HepG2 (cell line): ENCODE measurements around the gene PLN. TPM values are rescaled to one million over a fixed set of nuclear protein-coding genes. Genes with fewer than 3 reads are reported as not detected.

ENCODE experiments used
- ATAC-seq: fragments of 200-7000 bp; cut with Tn5 transposase; 3 replicates; pipeline ENCODE4 v1.9.1; 2020; ENCODE audit warnings: mild to moderate bottlenecking, moderate library complexity
- BruUV-seq: library from RNA; stranded (reverse); fragments of 400-500 nt; replicated peaks from 2 replicates; lab custom pipeline; 2021; lab: Mats Ljungman, UMichigan
- CTCF ChIA-PET: fragments of 300-600 bp; formaldehyde crosslinking; extraction: SDS; loops from one replicate; lab custom pipeline; 2021; ENCODE audit warnings: low total read pairs, inconsistent platforms, low intra/inter-chr PET ratio; lab: Yijun Ruan, JAX
- POLR2A ChIA-PET: fragments of 350-600 bp; sonication (Branson Sonifier 250); formaldehyde crosslinking; loops from one replicate; lab custom pipeline; 2020; ENCODE audit warnings: antibody characterized with exemption, inconsistent platforms; lab: Yijun Ruan, JAX
- DNase-seq: peaks from one replicate; pipeline ENCODE4 v3.0.0-alpha.2; 2015; ENCODE audit warnings: low spot score
- FAIRE-seq: peaks from 3 replicates; lab custom pipeline; 2011; peaks lifted over from hg19 to GRCh38; lab: Jason Lieb, UNC
- H2AFZ ChIP-seq: one replicate; pipeline ENCODE4 v1.6.1; 2011; ENCODE audit warnings: low read length, inconsistent platforms
- H3K27ac ChIP-seq: fragments of 300-600 bp; 3 replicates; pipeline ENCODE4 v1.8.0; 2011; ENCODE audit warnings: mixed run types, mild to moderate bottlenecking, mixed read lengths, low read length, inconsistent platforms; ENCODE audit not compliant: insufficient read depth; ENCODE audit errors: extremely low read length
- H3K27me3 ChIP-seq, 2 experiments: fragments of 200-600 bp in 1 of 2; 2 replicates in 1 of 2; 3 replicates in 1 of 2; pipeline versions ENCODE4 v1.6.0 to v1.8.0; 2011; ENCODE audit warnings: low read length in 2 of 2, mild to moderate bottlenecking in 2 of 2, moderate library complexity in 2 of 2, inconsistent platforms in 1 of 2; ENCODE audit not compliant: insufficient read depth in 2 of 2, control insufficient read depth in 1 of 2
- H3K36me3 ChIP-seq, 2 experiments: fragments of 200-600 bp in 1 of 2; replicated peaks in 1 of 2; 2 replicates in 1 of 2; 3 replicates in 1 of 2; pipeline versions ENCODE4 v1.5.1 to v1.8.0; 2011; ENCODE audit warnings: low read length in 2 of 2, inconsistent platforms in 1 of 2; ENCODE audit not compliant: insufficient read depth in 2 of 2, control insufficient read depth in 1 of 2
- H3K4me1 ChIP-seq: 2 replicates; pipeline ENCODE4 v1.5.1; 2012; ENCODE audit warnings: low read length, inconsistent platforms; ENCODE audit not compliant: insufficient read depth
- H3K4me2 ChIP-seq: 2 replicates; pipeline ENCODE4 v1.6.0; 2011; ENCODE audit warnings: low read depth, low read length, inconsistent platforms
- H3K4me3 ChIP-seq, 3 experiments: fragments of 200-600 bp in 1 of 3; sonication (generic), shearing (Covaris generic) in 1 of 3; replicated peaks in 1 of 3; 2 replicates each; pipeline ENCODE4 v1.5.1; 2011 to 2016; ENCODE audit warnings: low read length in 3 of 3, inconsistent platforms in 2 of 3, low read depth in 2 of 3, mild to moderate bottlenecking in 2 of 3, control low read depth in 1 of 3, mixed read lengths in 1 of 3; ENCODE audit not compliant: insufficient read depth in 1 of 3
- H3K79me2 ChIP-seq: one replicate; pipeline ENCODE4 v1.6.1; 2011; ENCODE audit warnings: low read length, inconsistent platforms; ENCODE audit not compliant: insufficient read depth
- H3K9ac ChIP-seq: 2 replicates; pipeline ENCODE4 v1.6.0; 2011; ENCODE audit warnings: mild to moderate bottlenecking, low read depth, low read length, inconsistent platforms; ENCODE audit not compliant: insufficient read depth
- H3K9me3 ChIP-seq: 2 replicates; pipeline ENCODE4 v1.5.1; 2012; ENCODE audit warnings: mild to moderate bottlenecking, low read length
- H4K20me1 ChIP-seq: 2 replicates; pipeline ENCODE4 v1.6.0; 2011; ENCODE audit warnings: inconsistent platforms, mild to moderate bottlenecking, low read length, moderate library complexity; ENCODE audit not compliant: insufficient read depth
- JARID2 ChIP-seq: sonication (generic); formaldehyde crosslinking; IDR thresholded peaks from 2 replicates; pipeline ENCODE4 v1.8.1; 2023; ENCODE audit warnings: missing genetic modification reagents, inconsistent platforms; ENCODE audit not compliant: insufficient replicate concordance
- MBD4 ChIP-seq: IDR thresholded peaks from 2 replicates; pipeline ENCODE4 v1.6.1; 2012; ENCODE audit warnings: low read length, inconsistent platforms, borderline replicate concordance
- NFKB2 ChIP-seq: sonication (generic); formaldehyde crosslinking; IDR thresholded peaks from 2 replicates; pipeline ENCODE4 v1.4.0; 2020; ENCODE audit warnings: missing genetic modification reagents, borderline replicate concordance
- SMARCC2 ChIP-seq: fragments of 450-650 bp; IDR thresholded peaks from 2 replicates; pipeline ENCODE4 v1.6.1; 2017; ENCODE audit warnings: antibody characterized with exemption, mild to moderate bottlenecking
- SMYD3 ChIP-seq: sonication (generic); formaldehyde crosslinking; IDR thresholded peaks from 2 replicates; pipeline ENCODE4 v1.8.1; 2023; ENCODE audit warnings: mild to moderate bottlenecking, missing genetic modification reagents
- SYNCRIP ChIP-seq: fragments of 200-400 bp; formaldehyde crosslinking; IDR thresholded peaks from 2 replicates; pipeline ENCODE4 v1.6.1; 2018; ENCODE audit warnings: mild to moderate bottlenecking, low read depth, low read length; ENCODE audit not compliant: insufficient read depth
- TFE3 ChIP-seq: IDR thresholded peaks from 2 replicates; pipeline ENCODE4 v1.6.1; 2016
- XBP1 ChIP-seq: sonication (generic); formaldehyde crosslinking; IDR thresholded peaks from 2 replicates; pipeline ENCODE4 v1.5.0; 2020; ENCODE audit warnings: missing genetic modification reagents
- ZFP91 ChIP-seq: sonication (generic); formaldehyde crosslinking; IDR thresholded peaks from 2 replicates; pipeline ENCODE4 v1.9.0; 2022; ENCODE audit warnings: missing genetic modification reagents, mild to moderate bottlenecking, borderline replicate concordance
- ZNF407 ChIP-seq: sonication (generic); formaldehyde crosslinking; IDR thresholded peaks from one replicate; pipeline ENCODE4 v1.5.1; 2020; ENCODE audit warnings: mild to moderate bottlenecking, missing genetic modification reagents; ENCODE audit errors: not compliant biosample characterization
- ZNF432 ChIP-seq: sonication (generic); formaldehyde crosslinking; IDR thresholded peaks from 2 replicates; pipeline ENCODE4 v1.5.0; 2020; ENCODE audit warnings: missing genetic modification reagents, mild to moderate bottlenecking, borderline replicate concordance
- ZNF619 ChIP-seq: sonication (generic); formaldehyde crosslinking; IDR thresholded peaks from 2 replicates; pipeline ENCODE4 v1.4.0; 2020; ENCODE audit warnings: mild to moderate bottlenecking, missing genetic modification reagents
- ZNF878 ChIP-seq: sonication (generic); formaldehyde crosslinking; IDR thresholded peaks from 2 replicates; pipeline ENCODE4 v1.8.1; 2023; ENCODE audit warnings: mild to moderate bottlenecking, missing genetic modification reagents, moderate library complexity
- WGBS: methylation state at CpG from one replicate; pipeline ENCODE4 v1.1.6; 2017; ENCODE audit warnings: low lambda C conversion rate; 5-methylcytosine and 5-hydroxymethylcytosine counted together
- in situ Hi-C: cut with HindIII; loops from 2 replicates; pipeline ENCODE4 v1.10.0; 2017; ENCODE audit warnings: low pct_unique_long_range_greater_than_20kb; ENCODE audit not compliant: extremely low pct_ligation_motif_present
- intact Hi-C: fragments of 100-400 bp; cut with micrococcal nuclease; formaldehyde crosslinking; loops from one replicate; pipeline ENCODE4 v1.10.0; 2022; ENCODE audit not compliant: unreplicated experiment
- polyA plus RNA-seq, 8 experiments: library from polyadenylated mRNA; depleted of rRNA in 3 of 8; stranded (reverse) in 7 of 8; unstranded in 1 of 8; fragments of >200 nt; fragmentation: Illumina TruSeq in 4 of 8; extraction: Trizol in 4 of 8; gene quantifications; 2 replicates each; pipeline versions ENCODE4 v1.2.1 to v1.2.3, GENCODE V29; 2011 to 2016; ENCODE audit warnings: low read depth in 4 of 8, missing spikeins in 1 of 8, mixed read lengths in 1 of 8; ENCODE audit not compliant: insufficient read depth in 1 of 8
- total RNA-seq, 5 experiments: library from RNA; depleted of rRNA; stranded (reverse); fragments of >200 nt; fragmentation: Illumina TruSeq; extraction: Trizol; gene quantifications; 2 replicates each; pipeline ENCODE4 v1.2.3, GENCODE V29; 2016; ENCODE audit warnings: low read depth in 1 of 5

PLN gene
- total and polyA plus RNA-seq, 2 of the 13 experiments (the other 11 are each of a cell fraction or from before 2014, with no cell fraction given) = not detected

GRCh38 chr6:118501099-118501498 is 47.0 kb upstream of the PLN start (continued):
- TF ChIP-seq NFKB2 (CRISPR knock-in tag) (no peak), MBD4 (no peak), ZFP91 (CRISPR knock-in tag) (no peak)
- TF ChIP-seq, all 625 proteins: peak for 0

- Histone ChIP-seq H4K20me1 (no peaks in the 10 kb centered on the region), H3K4me2 (no peak overlapping the region), H3K27me3 (no peaks in the 10 kb centered on the region), H3K36me3 (no peaks in the 10 kb centered on the region), H3K79me2 (no peaks in the 10 kb centered on the region), H2AFZ (no peak overlapping the region), H3K9me3 (no peaks in the 10 kb centered on the region), H3K4me1 (no peaks in the 10 kb centered on the region), H3K9ac (no peak overlapping the region), H3K4me3 (no peak overlapping the region), H3K27ac (no peak overlapping the region)
- CTCF ChIA-PET = no interaction called here
- no peak for FAIRE-seq
- in situ Hi-C loops = no loop called here
- POLR2A ChIA-PET = no interaction called here
- no peak for DNase-seq
- no peak for ATAC-seq
- WGBS = 79% methylated on average over 1 of the region's 1 CpG
- intact Hi-C loops = no loop called here
- BruUV-seq = no TSS peak
- no peak for TF ChIP-seq ZNF878
- no peak for TF ChIP-seq XBP1
- TF ChIP-seq JARID2 (CRISPR knock-in tag) = no peak
- TF ChIP-seq SYNCRIP = no peak
- no peak for TF ChIP-seq ZNF432
- TF ChIP-seq ZNF619 (CRISPR knock-in tag) = no peak
- TF ChIP-seq TFE3 (CRISPR knock-in tag) = no peak
- TF ChIP-seq SMYD3 (CRISPR knock-in tag) = no peak
- no peak for TF ChIP-seq ZNF407
- no peak for TF ChIP-seq SMARCC2
Observed at GRCh38 chr6:118501765-118502164, 46.3 kb upstream of the PLN start.
